Nephron progenitor cell (in vitro differentiated cells): ENCODE results near the gene FLT1.

Experiments used
- DNase-seq: peaks from one replicate; pipeline ENCODE4 v3.0.0; 2021
- H3K27ac Mint-ChIP-seq: 2 replicates; pipeline ENCODE4 v1.8.0; 2021; ENCODE audit warnings: mild to moderate bottlenecking, moderate library complexity, mixed read lengths
- H3K27me3 Mint-ChIP-seq: 2 replicates; pipeline ENCODE4 v1.8.0; 2021; ENCODE audit warnings: mild to moderate bottlenecking, low read depth, mixed read lengths; ENCODE audit not compliant: poor library complexity
- H3K36me3 Mint-ChIP-seq: 2 replicates; pipeline ENCODE4 v1.8.0; 2021; ENCODE audit warnings: low read depth, mixed read lengths
- H3K4me1 Mint-ChIP-seq: 2 replicates; pipeline ENCODE4 v1.8.0; 2021; ENCODE audit warnings: mixed read lengths
- H3K4me3 Mint-ChIP-seq: 2 replicates; pipeline ENCODE4 v1.8.0; 2021; ENCODE audit warnings: mild to moderate bottlenecking, moderate library complexity, mixed read lengths
- H3K9me3 Mint-ChIP-seq: 2 replicates; pipeline ENCODE4 v1.8.0; 2021; ENCODE audit warnings: mild to moderate bottlenecking, moderate library complexity, mixed read lengths
- TF ChIP-seq, protein P1 (sequence below): fragments of 200-600 bp; sonication (generic); IDR thresholded peaks from 2 replicates; pipeline ENCODE4 v1.5.0; 2021; ENCODE audit warnings: antibody characterized with exemption

The FLT1 gene

GRCh38 chr13:28452755-28453154 is 42.2 kb downstream of the FLT1 start:
- DNase-seq, result no peak
- H3K36me3 Mint-ChIP-seq, result peaks cover 17% of the 10 kb centered on the region
- H3K27me3 Mint-ChIP-seq, result peaks cover 7% of the 10 kb centered on the region
- TF ChIP-seq, protein P1, sequence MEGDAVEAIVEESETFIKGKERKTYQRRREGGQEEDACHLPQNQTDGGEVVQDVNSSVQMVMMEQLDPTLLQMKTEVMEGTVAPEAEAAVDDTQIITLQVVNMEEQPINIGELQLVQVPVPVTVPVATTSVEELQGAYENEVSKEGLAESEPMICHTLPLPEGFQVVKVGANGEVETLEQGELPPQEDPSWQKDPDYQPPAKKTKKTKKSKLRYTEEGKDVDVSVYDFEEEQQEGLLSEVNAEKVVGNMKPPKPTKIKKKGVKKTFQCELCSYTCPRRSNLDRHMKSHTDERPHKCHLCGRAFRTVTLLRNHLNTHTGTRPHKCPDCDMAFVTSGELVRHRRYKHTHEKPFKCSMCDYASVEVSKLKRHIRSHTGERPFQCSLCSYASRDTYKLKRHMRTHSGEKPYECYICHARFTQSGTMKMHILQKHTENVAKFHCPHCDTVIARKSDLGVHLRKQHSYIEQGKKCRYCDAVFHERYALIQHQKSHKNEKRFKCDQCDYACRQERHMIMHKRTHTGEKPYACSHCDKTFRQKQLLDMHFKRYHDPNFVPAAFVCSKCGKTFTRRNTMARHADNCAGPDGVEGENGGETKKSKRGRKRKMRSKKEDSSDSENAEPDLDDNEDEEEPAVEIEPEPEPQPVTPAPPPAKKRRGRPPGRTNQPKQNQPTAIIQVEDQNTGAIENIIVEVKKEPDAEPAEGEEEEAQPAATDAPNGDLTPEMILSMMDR, result no peak
- peaks cover 33% of the 10 kb centered on the region for H3K4me1 Mint-ChIP-seq
- no peak overlapping the region for H3K27ac Mint-ChIP-seq
- H3K4me3 Mint-ChIP-seq, result no peak overlapping the region
- peaks cover 12% of the 10 kb centered on the region for H3K9me3 Mint-ChIP-seq

DNA sequence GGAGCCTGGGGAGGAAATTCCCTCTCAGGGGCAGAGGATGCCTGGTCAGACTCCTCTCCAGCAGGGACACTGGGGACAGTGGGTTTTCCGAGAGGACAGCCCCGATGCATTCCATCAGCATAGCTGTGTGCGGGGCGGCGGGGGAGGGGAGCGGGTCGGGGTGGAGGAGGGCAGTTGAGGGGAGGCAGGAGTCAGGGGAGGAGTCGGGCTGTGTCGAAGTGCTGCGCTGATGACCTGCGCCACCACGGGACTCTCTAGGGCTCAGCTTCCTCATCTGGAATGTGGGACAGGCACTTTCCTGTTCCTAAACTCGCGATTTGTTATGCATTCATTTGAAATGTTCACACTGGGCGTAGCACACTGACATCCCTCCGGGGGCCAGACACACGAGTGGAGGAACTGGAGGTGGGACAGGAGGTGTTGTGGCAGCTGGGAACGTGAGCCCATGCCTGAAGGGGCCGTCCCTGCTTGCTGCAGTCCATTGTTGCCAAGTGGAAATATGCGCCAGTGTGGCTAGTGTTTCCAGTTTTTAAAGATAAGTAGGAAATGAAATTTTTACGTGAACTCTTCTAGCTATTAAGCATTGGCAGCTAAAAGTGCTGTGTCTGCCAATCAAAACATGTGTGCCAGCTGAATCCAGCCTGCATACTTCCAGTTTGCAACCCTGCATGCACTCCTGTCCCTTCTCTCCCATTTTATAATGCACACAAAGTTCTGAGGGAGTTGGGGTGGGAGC is 43.3 kb downstream of the FLT1 start:
- Mint-ChIP-seq H3K4me3 (no peak overlapping the region), H3K4me1 (peaks cover 33% of the 10 kb centered on the region)
- DNase-seq, result peak; percentile 25

GRCh38 chr13:28449826-28450773 is 44.8 kb downstream of the FLT1 start:
- Mint-ChIP-seq H3K36me3 (peaks cover 32% of the 10 kb centered on the region), H3K4me1 (peaks cover 33% of the 10 kb centered on the region), H3K27ac (peak overlapping the region; percentile 82), H3K9me3 (peaks cover 29% of the 10 kb centered on the region), H3K4me3 (no peak overlapping the region), H3K27me3 (peaks cover 8% of the 10 kb centered on the region)
- peak; percentile 5 for DNase-seq
- TF ChIP-seq, protein P1, result no peak

More for the DNA sequence above, 43.3 kb downstream of the FLT1 start:
- Mint-ChIP-seq H3K9me3 (peaks cover 16% of the 10 kb centered on the region), H3K27me3 (peaks cover 7% of the 10 kb centered on the region), H3K27ac (peak overlapping the region; percentile 45), H3K36me3 (peaks cover 23% of the 10 kb centered on the region)
- TF ChIP-seq, protein P1, result no peak

- Mint-ChIP-seq H3K4me1 (peaks cover 33% of the 10 kb centered on the region), H3K9me3 (peaks cover 38% of the 10 kb centered on the region), H3K36me3 (peaks cover 37% of the 10 kb centered on the region), H3K27ac (no peak overlapping the region), H3K27me3 (peaks cover 6% of the 10 kb centered on the region), H3K4me3 (no peak overlapping the region)
- no peak for DNase-seq
- TF ChIP-seq, protein P1, result no peak
Measured at GRCh38 chr13:28448651-28449358, 46.1 kb downstream of the FLT1 start.

GRCh38 chr13:28447989-28448388 is 46.9 kb downstream of the FLT1 start:
- Mint-ChIP-seq H3K4me3 (no peak overlapping the region), H3K27ac (no peak overlapping the region), H3K9me3 (peaks cover 44% of the 10 kb centered on the region), H3K4me1 (peaks cover 33% of the 10 kb centered on the region), H3K27me3 (peaks cover 5% of the 10 kb centered on the region), H3K36me3 (peaks cover 37% of the 10 kb centered on the region)
- TF ChIP-seq, protein P1, result no peak
- no peak for DNase-seq
